GM12878 (cell line): ENCODE measurements around the gene SH3BP5. TPM values are rescaled to one million over a fixed set of nuclear protein-coding genes. Genes with fewer than 3 reads are reported as not detected.

ENCODE experiments used
- ATAC-seq: fragments of 200-7000 bp; cut with Tn5 transposase; 3 replicates; pipeline ENCODE4 v1.9.1; 2020; ENCODE audit warnings: mild to moderate bottlenecking, moderate library complexity
- BruUV-seq: library from RNA; stranded (reverse); fragments of 400-500 nt; replicated peaks from 2 replicates; lab custom pipeline; 2021; lab: Mats Ljungman, UMichigan
- CTCF ChIA-PET: fragments of 300-600 bp; sonication (Branson Sonifier 250); formaldehyde crosslinking; extraction: SDS; loops from one replicate; lab custom pipeline; 2021; ENCODE audit warnings: inconsistent platforms; lab: Yijun Ruan, JAX
- POLR2A ChIA-PET: fragments of 350-600 bp; formaldehyde crosslinking; extraction: SDS; loops from one replicate; lab custom pipeline; 2021; ENCODE audit warnings: inconsistent platforms; lab: Charles Lee
- RAD21 ChIA-PET: fragments of 300-600 bp; sonication (Branson Sonifier 250); formaldehyde crosslinking; loops from one replicate; lab custom pipeline; 2023; ENCODE audit warnings: antibody characterized with exemption; ENCODE audit not compliant: unreplicated experiment; lab: Charles Lee
- SMC1A ChIA-PET: fragments of 300-600 bp; sonication (Branson Sonifier 250); formaldehyde crosslinking; loops from one replicate; lab custom pipeline; 2023; ENCODE audit not compliant: unreplicated experiment, uncharacterized antibody; lab: Charles Lee
- DNase-seq: peaks from one replicate; pipeline ENCODE4 v3.0.0-alpha.2; 2011; ENCODE audit warnings: low read depth, low spot score
- FAIRE-seq: peaks from 3 replicates; lab custom pipeline; 2011; peaks lifted over from hg19 to GRCh38; lab: Jason Lieb, UNC
- H2AFZ ChIP-seq: 2 replicates; pipeline ENCODE4 v1.6.0; 2011; ENCODE audit warnings: low read depth, low read length, control low read depth; ENCODE audit not compliant: control insufficient read depth
- H3K27ac ChIP-seq: 2 replicates; pipeline ENCODE4 v1.5.1; 2011; ENCODE audit warnings: control low read depth; ENCODE audit not compliant: control insufficient read depth, insufficient read depth
- H3K27me3 ChIP-seq, 2 experiments: replicated peaks in 1 of 2; 2 replicates each; pipeline versions ENCODE4 v1.6.0 to v1.6.1; 2011; ENCODE audit warnings: low read length in 1 of 2; ENCODE audit not compliant: control insufficient read depth in 2 of 2, insufficient read depth in 2 of 2
- H3K36me3 ChIP-seq, 2 experiments: 2 replicates each; pipeline ENCODE4 v1.5.1; 2011; ENCODE audit warnings: low read length in 1 of 2; ENCODE audit not compliant: control insufficient read depth in 2 of 2, insufficient read depth in 2 of 2
- H3K4me1 ChIP-seq: 2 replicates; pipeline ENCODE4 v1.6.1; 2011; ENCODE audit warnings: mild to moderate bottlenecking, low read length, moderate library complexity, mixed read lengths; ENCODE audit not compliant: control insufficient read depth, insufficient read depth
- H3K4me2 ChIP-seq: 2 replicates; pipeline ENCODE4 v1.6.0; 2011; ENCODE audit warnings: control low read depth; ENCODE audit not compliant: control insufficient read depth, insufficient read depth
- H3K4me3 ChIP-seq: fragments of 200-600 bp; sonication (generic); 2 replicates; pipeline ENCODE4 v1.5.1; 2016
- H3K79me2 ChIP-seq: 2 replicates; pipeline ENCODE4 v1.6.0; 2011; ENCODE audit warnings: low read length; ENCODE audit not compliant: control insufficient read depth, insufficient read depth
- H3K9ac ChIP-seq: 2 replicates; pipeline ENCODE4 v1.8.0; 2011; ENCODE audit warnings: low read length, control low read depth, mixed read lengths; ENCODE audit not compliant: control insufficient read depth, insufficient read depth
- H3K9me3 ChIP-seq: replicated peaks from 3 replicates; pipeline ENCODE4 v1.5.1; 2011; ENCODE audit warnings: mild to moderate bottlenecking, low read length; ENCODE audit not compliant: control insufficient read depth, insufficient read depth
- H4K20me1 ChIP-seq: 2 replicates; pipeline ENCODE4 v1.6.0; 2011; ENCODE audit not compliant: control insufficient read depth, insufficient read depth
- E4F1 ChIP-seq: fragments of 450-650 bp; IDR thresholded peaks from 2 replicates; pipeline ENCODE4 v1.6.1; 2018; ENCODE audit warnings: borderline replicate concordance, mild to moderate bottlenecking; ENCODE audit not compliant: partially characterized antibody
- HDAC2 ChIP-seq: fragments of 200-600 bp; sonication (generic); IDR thresholded peaks from 2 replicates; pipeline ENCODE4 v1.6.1; 2017
- MXI1 ChIP-seq: fragments of 150-350 bp; IDR thresholded peaks from 2 replicates; pipeline ENCODE4 v1.6.1; 2011; ENCODE audit warnings: low read depth, mild to moderate bottlenecking, inconsistent platforms, low read length, improper control_type of control experiment
- POLR2A ChIP-seq: IDR thresholded peaks from 2 replicates; pipeline ENCODE4 v1.6.1; 2011; ENCODE audit warnings: low read depth, mild to moderate bottlenecking, low read length
- POLR2AphosphoS5 ChIP-seq: IDR thresholded peaks from 2 replicates; pipeline ENCODE4 v1.6.1; 2011; ENCODE audit warnings: mild to moderate bottlenecking, low read length, inconsistent platforms
- RELB ChIP-seq: fragments of 450-650 bp; IDR thresholded peaks from 2 replicates; pipeline ENCODE4 v1.6.1; 2017; ENCODE audit warnings: low read depth, mild to moderate bottlenecking, moderate library complexity
- RUNX3 ChIP-seq: IDR thresholded peaks from 2 replicates; pipeline ENCODE4 v1.6.1; 2012; ENCODE audit warnings: low read length, inconsistent platforms
- SMARCA5 ChIP-seq: fragments of 450-650 bp; IDR thresholded peaks from 2 replicates; pipeline ENCODE4 v1.6.1; 2017; ENCODE audit warnings: mild to moderate bottlenecking
- TAF1 ChIP-seq: IDR thresholded peaks from 2 replicates; pipeline ENCODE4 v1.6.1; 2011; ENCODE audit warnings: mild to moderate bottlenecking, low read depth, low read length, borderline replicate concordance
- ZBTB40 ChIP-seq: fragments of 450-650 bp; IDR thresholded peaks from 2 replicates; pipeline ENCODE4 v1.6.1; 2016; ENCODE audit warnings: mild to moderate bottlenecking, moderate library complexity, borderline replicate concordance
- ZNF384 ChIP-seq: IDR thresholded peaks from 2 replicates; pipeline ENCODE4 v1.6.1; 2012; ENCODE audit warnings: low read depth, mild to moderate bottlenecking, low read length, improper control_type of control experiment, borderline replicate concordance
- WGBS: methylation state at CpG from one replicate; pipeline ENCODE4 v1.1.6; 2016; ENCODE audit warnings: low lambda C conversion rate; ENCODE audit not compliant: insufficient replicate concordance, insufficient coverage; ENCODE audit errors: missing lambda C conversion rate; 5-methylcytosine and 5-hydroxymethylcytosine counted together
- in situ Hi-C: fragments of 300-500 bp; cut with MboI; formaldehyde crosslinking; loops from 9 replicates; pipeline ENCODE4 v1.14.3; 2018; ENCODE audit warnings: mixed read lengths
- intact Hi-C: fragments of 100-400 bp; cut with micrococcal nuclease; formaldehyde crosslinking; loops from one replicate; pipeline ENCODE4 v1.14.2; 2022; ENCODE audit not compliant: unreplicated experiment
- polyA plus RNA-seq, 11 experiments: library from polyadenylated mRNA; depleted of rRNA in 4 of 11; unstranded in 6 of 11; stranded (reverse) in 5 of 11; fragments of >200 nt; fragmentation: Nextera tagmentation in 4 of 11; fragmentation: Illumina TruSeq in 1 of 11; extraction: Ambion mirVana in 4 of 11; extraction: Trizol in 1 of 11; gene quantifications; 1 replicate in 1 of 11; 2 replicates in 10 of 11; pipeline versions ENCODE4 v1.2.1 to v1.2.3, GENCODE V29; 2011 to 2016; ENCODE audit warnings: inconsistent platforms in 2 of 11, missing spikeins in 2 of 11, low read depth in 1 of 11
- total RNA-seq, 4 experiments: library from RNA; depleted of rRNA in 3 of 4; stranded (reverse); fragments of >200 nt in 3 of 4; fragmentation: Illumina TruSeq in 1 of 4; extraction: Trizol in 1 of 4; gene quantifications; 2 replicates each; pipeline versions ENCODE4 v1.2.1 to v1.2.3, GENCODE V29; 2013 to 2021

Gene SH3BP5
- total and polyA plus RNA-seq, 10 of the 15 experiments (the other 5 are each of a cell fraction or from before 2014, with no cell fraction given) = 14.9 to 87.5 (median 43.7) TPM

- H3K4me3 ChIP-seq = peak overlapping the region; percentile 31; the same call in 1 of the 2 replicates
- TF ChIP-seq ZBTB40 = peak; percentile 74
- peak; percentile 90 for TF ChIP-seq ZNF384
- TF ChIP-seq HDAC2 = peak; percentile 75; the same call in 1 of the 2 replicates
- 0 out of 2 replicates have a peak, but pooled peaks have one; percentile 83 for TF ChIP-seq SMARCA5
- no peak for TF ChIP-seq POLR2A
- TF ChIP-seq E4F1 = no peak
- TF ChIP-seq TAF1 = no peak
- TF ChIP-seq MXI1 = 0 out of 2 replicates have a peak, but pooled peaks have one; percentile 4
- TF ChIP-seq POLR2AphosphoS5 = no peak
- peak; percentile 87 for TF ChIP-seq RUNX3
- TF ChIP-seq RELB = no peak
Observed at GRCh38 chr3:15360788-15361493, 28.6 kb upstream of the SH3BP5 start.

More at GRCh38 chr3:15360788-15361493, 28.6 kb upstream of the SH3BP5 start:
- ChIA-PET RAD21 (interaction anchor here (0.8 to 3.7 kb wide), 18 partner anchors 9 to 436 kb away, joined by 3 to 53 read pairs (median 7); partner anchors contain the start of genes ANKRD28 and SH3BP5), CTCF (interaction anchor here (0.6 to 3.8 kb wide), 20 partner anchors 9 to 241 kb away, joined by 3 to 30 read pairs (median 4); partner anchors contain the start of gene CAPN7), POLR2A (interaction anchor here (0.6 to 2.6 kb wide), 13 partner anchors 13 to 1435 kb away, joined by 3 to 13 read pairs (median 5); partner anchors contain the start of gene SH3BP5), SMC1A (interaction anchor here (0.7 to 3.9 kb wide), 28 partner anchors 13 to 196 kb away, joined by 3 to 49 read pairs (median 6); partner anchors contain the start of gene SH3BP5)
- DNase-seq (no peak), FAIRE-seq (no peak), ATAC-seq (peak; percentile 9)
- H3K79me2 ChIP-seq = no peaks in the 10 kb centered on the region
- H3K9ac ChIP-seq = 0 out of 2 replicates have a peak overlapping the region, but pooled peaks have one; percentile 5
- in situ Hi-C loops (loop anchor here (25.0 kb wide), 2 partner anchors 1151 to 1551 kb away; partner anchors contain the start of gene RFTN1), intact Hi-C loops (loop anchor here (1.0 to 5.0 kb wide), 6 partner anchors 16 to 1151 kb away; partner anchors contain the start of genes RFTN1 and SH3BP5)
- peak overlapping the region; percentile 84 for H3K27ac ChIP-seq
- H3K4me2 ChIP-seq = peak overlapping the region; percentile 61
- H3K36me3 ChIP-seq = no peaks in the 10 kb centered on the region
- H4K20me1 ChIP-seq = no peaks in the 10 kb centered on the region
- H3K9me3 ChIP-seq = no peaks in the 10 kb centered on the region
- no peaks in the 10 kb centered on the region for H3K27me3 ChIP-seq
- H3K4me1 ChIP-seq = peaks cover 54% of the 10 kb centered on the region
- H2AFZ ChIP-seq = no peak overlapping the region
- WGBS = 0% methylated on average over 1 of the region's 1 CpG
- BruUV-seq = TSS peak; percentile 89
